ENCODE measurements around the gene TDRD1.

Gene TDRD1

DNA sequence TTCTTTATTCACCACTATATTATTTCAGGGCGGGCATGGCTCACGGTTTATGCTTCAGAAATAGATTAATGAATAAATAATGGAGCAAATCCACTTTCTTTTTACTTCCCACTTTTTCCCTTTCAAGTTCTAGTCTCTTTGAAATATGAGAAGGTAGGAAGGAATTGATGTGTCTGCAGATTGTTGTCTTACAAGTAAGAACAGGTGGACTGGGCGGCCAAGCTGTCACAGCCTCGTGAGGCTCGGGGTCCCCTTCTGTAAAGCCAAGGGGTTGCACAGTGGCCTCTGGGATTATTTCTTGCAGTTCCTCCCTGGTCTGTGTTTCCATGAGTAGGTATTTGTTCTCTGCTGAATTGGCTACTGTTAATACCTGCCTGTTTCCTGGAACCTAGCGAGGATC lies 71.1 kb downstream of the TDRD1 start:
- Histone ChIP-seq H3K27me3 (ENCODE audit: insufficient read depth, low read depth) (no peaks in the 10 kb centered on the region), H3K4me3 (IDR thresholded peaks at IDR 0.05; ENCODE audit: insufficient read depth, low read depth, low read length) (no peak overlapping the region), H3K4me2 (no peak overlapping the region), H3K4me1 (ENCODE audit: low read depth, poor library complexity, severe bottlenecking) (no peaks in the 10 kb centered on the region), H4K20me1 (ENCODE audit: insufficient read depth) (no peaks in the 10 kb centered on the region), H3K79me2 (ENCODE audit: insufficient read depth, low read depth) (no peaks in the 10 kb centered on the region), H3K36me3 (ENCODE audit: insufficient read depth) (no peaks in the 10 kb centered on the region), H3K27ac (no peak overlapping the region), H3K9ac (no peak overlapping the region), H2AFZ (ENCODE audit: low read depth) (no peak overlapping the region)
- TF ChIP-seq CTCF (conservative IDR thresholded peaks at IDR 0.05; ENCODE audit: low read depth, low read length) = no peak

DNA sequence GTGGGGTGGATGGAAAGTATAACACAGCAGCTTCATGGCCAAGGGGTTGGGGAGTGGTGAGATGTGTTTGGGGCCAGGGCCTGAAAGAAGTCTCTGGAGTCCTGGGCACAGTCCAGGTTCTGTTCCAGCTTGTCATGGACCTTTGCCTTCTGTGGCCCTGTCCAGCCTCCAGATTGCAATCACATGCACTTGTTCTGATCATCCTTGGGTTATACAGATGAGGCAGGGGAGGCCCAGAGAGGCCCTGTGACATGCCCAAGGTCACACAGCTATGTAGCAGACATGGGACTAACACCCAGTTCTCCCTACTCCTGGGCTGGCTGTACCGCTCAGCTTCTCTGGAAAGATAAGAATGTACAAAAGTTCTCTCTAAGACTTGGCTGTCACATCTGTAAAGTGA lies 71.6 kb downstream of the TDRD1 start:
- Histone ChIP-seq H3K36me3 (ENCODE audit: insufficient read depth) (no peaks in the 10 kb centered on the region), H3K27ac (no peak overlapping the region), H3K79me2 (ENCODE audit: insufficient read depth, low read depth) (no peaks in the 10 kb centered on the region), H3K27me3 (ENCODE audit: insufficient read depth, low read depth) (no peaks in the 10 kb centered on the region), H3K4me2 (no peak overlapping the region), H4K20me1 (ENCODE audit: insufficient read depth) (no peaks in the 10 kb centered on the region), H2AFZ (ENCODE audit: low read depth) (no peak overlapping the region), H3K4me1 (ENCODE audit: low read depth, poor library complexity, severe bottlenecking) (no peaks in the 10 kb centered on the region), H3K9ac (no peak overlapping the region), H3K4me3 (IDR thresholded peaks at IDR 0.05; ENCODE audit: insufficient read depth, low read depth, low read length) (no peak overlapping the region)
- no peak for TF ChIP-seq CTCF (conservative IDR thresholded peaks at IDR 0.05; ENCODE audit: low read depth, low read length)

DNA sequence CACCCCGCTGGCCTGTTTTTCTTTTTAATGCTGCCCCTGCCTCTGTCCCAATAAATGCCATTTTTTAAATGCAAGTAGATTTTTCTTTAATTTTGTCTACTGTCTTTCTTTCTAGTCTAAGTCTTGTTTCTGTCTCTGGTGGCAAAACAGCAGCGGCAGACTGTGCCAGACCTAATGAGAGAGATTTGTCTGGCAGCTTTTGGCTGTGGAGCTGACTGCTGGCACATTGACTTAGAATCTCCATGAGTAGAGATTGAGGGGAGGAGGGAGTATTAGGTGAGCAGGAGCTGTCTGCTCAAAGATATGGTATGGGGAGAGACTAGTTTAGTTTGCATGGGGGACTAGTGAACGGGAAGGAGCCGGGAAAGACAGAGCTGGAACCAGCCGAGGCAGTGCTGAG lies 72.9 kb downstream of the TDRD1 start:
- no peaks in the 10 kb centered on the region for H3K4me1 ChIP-seq (ENCODE audit: low read depth, poor library complexity, severe bottlenecking)
- no peak for TF ChIP-seq CTCF (conservative IDR thresholded peaks at IDR 0.05; ENCODE audit: low read depth, low read length)
- no peak overlapping the region for H3K4me3 ChIP-seq (IDR thresholded peaks at IDR 0.05; ENCODE audit: insufficient read depth, low read depth, low read length)
- no peaks in the 10 kb centered on the region for H3K27me3 ChIP-seq (ENCODE audit: insufficient read depth, low read depth)
- H2AFZ ChIP-seq (ENCODE audit: low read depth) = no peak overlapping the region
- no peak overlapping the region for H3K9ac ChIP-seq
- H3K36me3 ChIP-seq (ENCODE audit: insufficient read depth) = no peaks in the 10 kb centered on the region
- no peak overlapping the region for H3K27ac ChIP-seq
- no peaks in the 10 kb centered on the region for H3K79me2 ChIP-seq (ENCODE audit: insufficient read depth, low read depth)
- no peak overlapping the region for H3K4me2 ChIP-seq
- H4K20me1 ChIP-seq (ENCODE audit: insufficient read depth) = no peaks in the 10 kb centered on the region

GRCh38 chr10:114252883-114253282 lies 73.7 kb downstream of the TDRD1 start:
- Histone ChIP-seq H4K20me1 (ENCODE audit: insufficient read depth) (no peaks in the 10 kb centered on the region), H2AFZ (ENCODE audit: low read depth) (no peak overlapping the region), H3K4me2 (no peak overlapping the region), H3K4me3 (IDR thresholded peaks at IDR 0.05; ENCODE audit: insufficient read depth, low read depth, low read length) (no peak overlapping the region), H3K79me2 (ENCODE audit: insufficient read depth, low read depth) (no peaks in the 10 kb centered on the region), H3K36me3 (ENCODE audit: insufficient read depth) (no peaks in the 10 kb centered on the region), H3K9ac (no peak overlapping the region), H3K27me3 (ENCODE audit: insufficient read depth, low read depth) (no peaks in the 10 kb centered on the region), H3K27ac (no peak overlapping the region), H3K4me1 (ENCODE audit: low read depth, poor library complexity, severe bottlenecking) (no peaks in the 10 kb centered on the region)
- TF ChIP-seq CTCF (conservative IDR thresholded peaks at IDR 0.05; ENCODE audit: low read depth, low read length) = no peak

DNA sequence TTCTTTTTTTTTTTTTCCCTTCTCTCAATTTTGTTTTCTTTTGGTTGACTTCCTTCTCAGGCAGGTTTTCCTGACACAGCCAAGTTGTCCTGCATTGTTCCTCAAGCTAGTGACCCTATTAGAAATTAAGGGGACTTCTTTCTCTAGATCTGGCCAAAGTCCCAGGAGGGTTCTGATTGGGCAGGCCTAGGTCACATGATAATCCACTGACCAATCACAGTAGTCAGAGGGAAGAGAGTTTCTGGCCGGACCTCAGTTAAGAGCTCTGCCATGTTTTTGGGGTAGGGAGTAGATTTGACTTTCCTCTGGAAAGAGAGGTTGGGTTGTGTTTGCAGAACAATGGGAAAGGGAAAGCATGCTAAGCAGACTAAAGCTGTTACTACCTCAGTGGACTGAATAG lies 76.1 kb downstream of the TDRD1 start:
- Histone ChIP-seq H3K27ac (no peak overlapping the region), H3K4me2 (no peak overlapping the region), H3K79me2 (ENCODE audit: insufficient read depth, low read depth) (no peaks in the 10 kb centered on the region), H3K4me3 (IDR thresholded peaks at IDR 0.05; ENCODE audit: insufficient read depth, low read depth, low read length) (no peak overlapping the region), H4K20me1 (ENCODE audit: insufficient read depth) (no peaks in the 10 kb centered on the region), H3K9ac (no peak overlapping the region), H3K36me3 (ENCODE audit: insufficient read depth) (no peaks in the 10 kb centered on the region), H2AFZ (ENCODE audit: low read depth) (no peak overlapping the region), H3K27me3 (ENCODE audit: insufficient read depth, low read depth) (no peaks in the 10 kb centered on the region), H3K4me1 (ENCODE audit: low read depth, poor library complexity, severe bottlenecking) (no peaks in the 10 kb centered on the region)
- TF ChIP-seq CTCF (conservative IDR thresholded peaks at IDR 0.05; ENCODE audit: low read depth, low read length) = no peak
